ENCODE data around the gene SLC8A1. TPM values are rescaled to one million over a fixed set of nuclear protein-coding genes. Genes with fewer than 3 reads are reported as not detected.

The SLC8A1 gene
- total RNA-seq, 3 donors from 2014 or later = 8.2 to 14.2 (median 12.2) TPM

DNA sequence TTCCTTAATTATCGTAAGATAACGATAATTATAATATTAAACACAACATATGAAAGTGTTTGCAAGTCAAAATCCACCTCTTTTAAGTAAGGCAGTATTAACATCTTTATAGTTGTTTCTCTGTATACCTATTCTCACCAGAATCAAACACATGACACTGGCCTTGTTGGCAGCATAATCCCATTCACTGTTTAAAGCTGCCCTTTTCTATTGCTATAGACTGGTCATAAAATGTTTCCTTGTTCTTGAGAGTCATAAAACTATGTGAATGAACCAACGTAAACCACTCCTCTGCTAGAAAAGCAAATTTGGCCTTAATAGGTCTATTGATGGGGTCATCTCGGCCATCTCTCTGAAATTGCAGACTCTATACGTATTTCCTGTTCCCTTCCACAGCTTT is 293.1 kb downstream of the SLC8A1 start:
- H3K4me3 ChIP-seq = no peak overlapping the region
- H3K4me1 ChIP-seq = no peaks in the 10 kb centered on the region
- no peak overlapping the region for H3K27ac ChIP-seq
- H3K27me3 ChIP-seq = no peaks in the 10 kb centered on the region
- no peaks in the 10 kb centered on the region for H3K36me3 ChIP-seq
- intact Hi-C loops (cut with DNase I; ENCODE audit: low total_unique reads) = no loop called here
- TF ChIP-seq, protein P1, sequence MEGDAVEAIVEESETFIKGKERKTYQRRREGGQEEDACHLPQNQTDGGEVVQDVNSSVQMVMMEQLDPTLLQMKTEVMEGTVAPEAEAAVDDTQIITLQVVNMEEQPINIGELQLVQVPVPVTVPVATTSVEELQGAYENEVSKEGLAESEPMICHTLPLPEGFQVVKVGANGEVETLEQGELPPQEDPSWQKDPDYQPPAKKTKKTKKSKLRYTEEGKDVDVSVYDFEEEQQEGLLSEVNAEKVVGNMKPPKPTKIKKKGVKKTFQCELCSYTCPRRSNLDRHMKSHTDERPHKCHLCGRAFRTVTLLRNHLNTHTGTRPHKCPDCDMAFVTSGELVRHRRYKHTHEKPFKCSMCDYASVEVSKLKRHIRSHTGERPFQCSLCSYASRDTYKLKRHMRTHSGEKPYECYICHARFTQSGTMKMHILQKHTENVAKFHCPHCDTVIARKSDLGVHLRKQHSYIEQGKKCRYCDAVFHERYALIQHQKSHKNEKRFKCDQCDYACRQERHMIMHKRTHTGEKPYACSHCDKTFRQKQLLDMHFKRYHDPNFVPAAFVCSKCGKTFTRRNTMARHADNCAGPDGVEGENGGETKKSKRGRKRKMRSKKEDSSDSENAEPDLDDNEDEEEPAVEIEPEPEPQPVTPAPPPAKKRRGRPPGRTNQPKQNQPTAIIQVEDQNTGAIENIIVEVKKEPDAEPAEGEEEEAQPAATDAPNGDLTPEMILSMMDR (IDR thresholded peaks at IDR 0.05) = no peak
- TF ChIP-seq POLR2AphosphoS5 (IDR thresholded peaks at IDR 0.05) (no peak), POLR2A (IDR thresholded peaks at IDR 0.05) (no peak)
- H3K9me3 ChIP-seq = no peaks in the 10 kb centered on the region
- DNase-seq (ENCODE audit: low spot score in 2 of 2) = no peak

DNA sequence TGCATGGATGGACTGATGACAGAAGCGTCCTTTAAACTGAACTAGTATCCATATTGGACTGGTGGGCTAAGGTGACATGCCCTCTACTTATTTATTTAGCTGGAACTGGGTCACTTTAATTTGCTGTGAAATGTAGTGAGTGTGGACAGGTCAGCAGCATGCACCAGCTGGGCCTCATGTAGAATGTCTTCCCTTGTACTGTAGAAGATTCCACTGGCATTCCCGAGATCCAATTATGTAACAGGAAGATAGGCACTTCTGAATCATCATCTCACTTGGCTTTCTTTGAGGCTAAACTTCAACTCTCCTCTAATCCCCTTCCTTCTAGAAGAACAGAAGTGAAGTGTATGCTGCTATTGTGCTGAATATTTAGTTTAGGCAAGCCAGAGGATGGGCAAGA is 296.2 kb downstream of the SLC8A1 start:
- TF ChIP-seq POLR2AphosphoS5 (IDR thresholded peaks at IDR 0.05) (no peak), POLR2A (IDR thresholded peaks at IDR 0.05) (no peak)
- TF ChIP-seq, protein P1 (IDR thresholded peaks at IDR 0.05) = no peak
- no peak overlapping the region for H3K27ac ChIP-seq
- intact Hi-C loops (cut with DNase I; ENCODE audit: low total_unique reads) = no loop called here
- H3K9me3 ChIP-seq = no peaks in the 10 kb centered on the region
- H3K36me3 ChIP-seq = no peaks in the 10 kb centered on the region
- no peaks in the 10 kb centered on the region for H3K4me1 ChIP-seq
- no peak for DNase-seq (ENCODE audit: low spot score in 2 of 2)
- H3K27me3 ChIP-seq = no peaks in the 10 kb centered on the region
- H3K4me3 ChIP-seq = no peak overlapping the region

DNA sequence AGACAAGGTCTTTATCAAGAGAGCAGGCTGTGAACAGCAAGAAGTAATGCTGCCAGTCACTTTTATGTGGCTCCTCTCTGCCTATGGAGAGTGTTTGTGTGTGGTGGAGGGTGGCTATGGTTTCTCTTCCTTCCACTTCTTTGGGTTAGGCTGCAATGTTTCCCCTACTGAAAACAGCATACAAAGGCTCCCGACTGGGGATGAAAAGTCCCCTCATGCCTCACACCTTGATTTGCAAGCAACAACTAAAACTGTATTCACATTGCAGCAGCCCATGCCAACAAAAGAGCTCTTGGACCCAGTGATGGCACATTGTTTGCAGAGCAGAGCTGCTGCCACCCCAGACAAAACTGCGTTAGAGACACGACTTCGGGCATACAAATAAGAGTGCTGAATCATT is 301.6 kb downstream of the SLC8A1 start:
- Histone ChIP-seq H3K4me3 (no peak overlapping the region), H3K9me3 (no peaks in the 10 kb centered on the region), H3K27ac (no peak overlapping the region), H3K36me3 (no peaks in the 10 kb centered on the region), H3K27me3 (no peaks in the 10 kb centered on the region), H3K4me1 (no peaks in the 10 kb centered on the region)
- intact Hi-C loops (cut with DNase I; ENCODE audit: low total_unique reads) = no loop called here
- DNase-seq (ENCODE audit: low spot score in 2 of 2) = no peak
- no peak for TF ChIP-seq POLR2AphosphoS5 (IDR thresholded peaks at IDR 0.05)
- TF ChIP-seq, protein P1 (IDR thresholded peaks at IDR 0.05) = no peak
- TF ChIP-seq POLR2A (IDR thresholded peaks at IDR 0.05) = no peak

DNA sequence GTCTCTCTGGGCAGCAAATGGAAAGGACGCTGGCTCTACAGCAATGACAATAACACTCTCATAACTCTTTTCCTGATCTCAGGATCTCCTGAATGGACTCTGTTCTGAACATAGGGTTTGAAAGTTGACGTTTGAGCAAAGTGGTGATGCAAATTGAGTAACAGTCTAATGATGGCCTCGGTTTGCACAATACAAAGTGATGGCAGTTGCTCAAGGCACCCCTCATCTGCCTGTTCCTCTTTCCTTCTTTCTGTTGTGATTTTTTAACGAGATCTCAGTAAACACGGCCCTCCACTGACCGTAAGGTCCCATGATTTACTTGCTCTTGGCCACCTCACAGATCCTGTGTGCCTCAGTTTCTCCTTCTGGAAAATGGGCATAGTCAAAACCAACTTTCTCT is 303.6 kb downstream of the SLC8A1 start:
- no peak overlapping the region for H3K4me3 ChIP-seq

DNA sequence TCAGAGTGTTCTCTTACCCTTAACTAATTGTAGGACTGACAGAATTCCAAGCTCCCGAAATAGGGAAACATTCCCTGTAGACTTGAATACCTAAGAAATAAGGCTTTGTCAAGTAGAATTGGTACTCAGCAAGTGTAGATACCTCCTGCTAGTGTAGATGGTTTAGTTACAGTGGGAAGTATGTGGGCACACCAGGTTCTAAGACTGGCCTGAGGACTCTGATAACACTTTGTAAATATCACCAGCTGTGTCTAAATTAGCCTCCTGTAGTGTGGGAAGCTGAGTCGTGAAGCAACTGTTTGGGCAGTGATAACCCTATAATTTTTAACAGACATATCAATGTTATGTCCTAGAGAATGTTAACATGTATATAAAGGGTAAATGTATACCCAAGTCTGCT is 304.5 kb downstream of the SLC8A1 start:
- no peaks in the 10 kb centered on the region for H3K36me3 ChIP-seq
- DNase-seq (ENCODE audit: low spot score in 2 of 2) = no peak
- no peak overlapping the region for H3K4me3 ChIP-seq
- no peaks in the 10 kb centered on the region for H3K4me1 ChIP-seq
- intact Hi-C loops (cut with DNase I; ENCODE audit: low total_unique reads) = no loop called here
- TF ChIP-seq POLR2A (IDR thresholded peaks at IDR 0.05) (no peak), POLR2AphosphoS5 (IDR thresholded peaks at IDR 0.05) (no peak)
- TF ChIP-seq, protein P1 (IDR thresholded peaks at IDR 0.05) = no peak
- no peaks in the 10 kb centered on the region for H3K27me3 ChIP-seq
- no peaks in the 10 kb centered on the region for H3K9me3 ChIP-seq
- no peak overlapping the region for H3K27ac ChIP-seq

More for the DNA sequence above, 303.6 kb downstream of the SLC8A1 start:
- intact Hi-C loops (cut with DNase I; ENCODE audit: low total_unique reads) = no loop called here
- H3K27ac ChIP-seq = no peak overlapping the region
- no peaks in the 10 kb centered on the region for H3K36me3 ChIP-seq
- no peak for DNase-seq (ENCODE audit: low spot score in 2 of 2)
- TF ChIP-seq POLR2AphosphoS5 (IDR thresholded peaks at IDR 0.05) (no peak), POLR2A (IDR thresholded peaks at IDR 0.05) (no peak)
- TF ChIP-seq, protein P1 (IDR thresholded peaks at IDR 0.05) = no peak
- H3K9me3 ChIP-seq = no peaks in the 10 kb centered on the region
- no peaks in the 10 kb centered on the region for H3K4me1 ChIP-seq
- H3K27me3 ChIP-seq = no peaks in the 10 kb centered on the region

Data from breast epithelium (tissue), 4 donors.